SU-DHL-6 (cell line): ENCODE results near the gene DNAAF5.
A peak's percentile ranks its signal among the peaks of the same experiment; 100 is the strongest.

Source experiments
- H2AFZ ChIP-seq: fragments of 200-600 bp; sonication (generic); 2 replicates; pipeline ENCODE4 v1.6.1; 2014; ENCODE audit warnings: low read depth, mild to moderate bottlenecking, moderate library complexity, mixed read lengths, antibody characterized with exemption, low read length; ENCODE audit not compliant: severe bottlenecking
- H3F3A ChIP-seq: fragments of 200-600 bp; shearing (Covaris generic); 2 replicates; pipeline ENCODE4 v1.6.0; 2016; ENCODE audit warnings: antibody characterized with exemption, mild to moderate bottlenecking; ENCODE audit not compliant: insufficient read depth
- H3K27ac ChIP-seq: fragments of 200-600 bp; sonication (generic); 2 replicates; pipeline ENCODE4 v1.5.1; 2016; ENCODE audit warnings: low read depth, mild to moderate bottlenecking, low read length, moderate library complexity, mixed read lengths
- H3K27me3 ChIP-seq: fragments of 200-600 bp; sonication (generic), shearing (Covaris generic); 2 replicates; pipeline ENCODE4 v1.6.0; 2014; ENCODE audit warnings: mild to moderate bottlenecking, low read length
- H3K36me3 ChIP-seq: fragments of 200-600 bp; sonication (generic); 2 replicates; pipeline ENCODE4 v1.6.1; 2014; ENCODE audit warnings: mild to moderate bottlenecking, low read length, mixed read lengths
- H3K4me2 ChIP-seq: fragments of 300-600, 200-600 bp; shearing (Covaris generic), sonication (generic); 2 replicates; pipeline ENCODE4 v1.6.0; 2014; ENCODE audit warnings: low read length, low read depth, mild to moderate bottlenecking; ENCODE audit not compliant: poor library complexity, severe bottlenecking
- H3K4me3 ChIP-seq: fragments of 200-600 bp; sonication (generic); 2 replicates; pipeline ENCODE4 v1.5.1; 2014; ENCODE audit warnings: antibody characterized with exemption, low read length, mild to moderate bottlenecking, mixed read lengths; ENCODE audit not compliant: insufficient read depth, poor library complexity, severe bottlenecking
- H3K79me2 ChIP-seq: fragments of 200-600 bp; sonication (generic); 2 replicates; pipeline ENCODE4 v1.6.1; 2014; ENCODE audit warnings: mild to moderate bottlenecking, low read length, moderate library complexity; ENCODE audit not compliant: insufficient read depth
- H3K9ac ChIP-seq: fragments of 200-600 bp; sonication (generic); 2 replicates; pipeline ENCODE4 v1.7.0; 2014; ENCODE audit warnings: mild to moderate bottlenecking, low read length
- H3K9me2 ChIP-seq: fragments of 200-600 bp; sonication (generic); replicated peaks from 2 replicates; pipeline ENCODE4 v1.6.1; 2014; ENCODE audit warnings: low read length; ENCODE audit not compliant: insufficient read depth
- H3K9me3 ChIP-seq: fragments of 200-600 bp; sonication (generic); 2 replicates; pipeline ENCODE4 v1.6.1; 2014; ENCODE audit warnings: low read length, mixed read lengths; ENCODE audit not compliant: insufficient read depth
- H4K20me1 ChIP-seq: fragments of 200-600 bp; sonication (generic); 2 replicates; pipeline ENCODE4 v1.6.1; 2014; ENCODE audit warnings: low read depth, mild to moderate bottlenecking, antibody characterized with exemption, low read length, moderate library complexity, mixed read lengths
- CTCF ChIP-seq: fragments of 200-600 bp; sonication (generic); IDR thresholded peaks from one replicate; pipeline ENCODE4 v1.5.1; 2017; ENCODE audit warnings: antibody characterized with exemption, mild to moderate bottlenecking, low read length, moderate library complexity; ENCODE audit not compliant: insufficient read depth, poor library complexity, severe bottlenecking
- EZH2phosphoT487 ChIP-seq: fragments of 200-600 bp; sonication (generic), shearing (Covaris generic); conservative IDR thresholded peaks from 2 replicates; pipeline ENCODE4 v1.6.1; 2018; ENCODE audit warnings: mild to moderate bottlenecking, antibody characterized with exemption, low read length, moderate library complexity, mixed read lengths

DNAAF5 gene

DNA sequence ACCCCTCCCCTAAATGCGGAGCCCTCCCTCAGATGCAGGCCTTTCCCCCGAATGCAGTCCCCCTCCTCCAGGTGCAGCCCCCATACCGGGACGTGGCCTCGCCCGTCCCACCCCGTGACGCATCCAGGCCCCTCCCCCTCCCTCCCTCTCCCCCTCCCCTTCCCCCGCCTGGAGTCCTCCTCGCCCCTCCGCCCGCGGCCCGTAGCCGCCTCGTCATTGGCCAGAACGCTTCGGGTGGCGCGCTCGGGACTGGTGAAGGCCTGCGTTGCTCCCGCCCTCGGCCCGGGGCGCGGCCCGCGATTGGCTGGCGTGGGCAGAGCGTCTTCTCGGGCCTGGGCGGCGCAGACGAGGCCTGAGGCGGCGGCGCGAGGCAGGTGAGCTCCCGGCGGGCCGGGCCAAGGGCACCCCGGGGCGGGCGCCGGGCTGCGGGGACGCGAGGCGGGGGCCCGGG, 89.8 kb downstream of the DNAAF5 start:
- Histone ChIP-seq H3K4me2 (peak overlapping the region; percentile 72), H3K27ac (no peak overlapping the region), H2AFZ (peak overlapping the region; percentile 23), H3K9me3 (no peaks in the 10 kb centered on the region), H3K27me3 (no peaks in the 10 kb centered on the region), H4K20me1 (peaks cover 16% of the 10 kb centered on the region; the same call in 1 of the 2 replicates), H3K36me3 (no peaks in the 10 kb centered on the region), H3F3A (0 out of 2 replicates have a peak, but pooled peaks cover 9% of the 10 kb centered on the region), H3K9ac (peak overlapping the region; percentile 80), H3K4me3 (peak overlapping the region; percentile 51), H3K9me2 (no peaks in the 10 kb centered on the region), H3K79me2 (peaks cover 46% of the 10 kb centered on the region)
- TF ChIP-seq CTCF (no peak), EZH2phosphoT487 (no peak)

DNA sequence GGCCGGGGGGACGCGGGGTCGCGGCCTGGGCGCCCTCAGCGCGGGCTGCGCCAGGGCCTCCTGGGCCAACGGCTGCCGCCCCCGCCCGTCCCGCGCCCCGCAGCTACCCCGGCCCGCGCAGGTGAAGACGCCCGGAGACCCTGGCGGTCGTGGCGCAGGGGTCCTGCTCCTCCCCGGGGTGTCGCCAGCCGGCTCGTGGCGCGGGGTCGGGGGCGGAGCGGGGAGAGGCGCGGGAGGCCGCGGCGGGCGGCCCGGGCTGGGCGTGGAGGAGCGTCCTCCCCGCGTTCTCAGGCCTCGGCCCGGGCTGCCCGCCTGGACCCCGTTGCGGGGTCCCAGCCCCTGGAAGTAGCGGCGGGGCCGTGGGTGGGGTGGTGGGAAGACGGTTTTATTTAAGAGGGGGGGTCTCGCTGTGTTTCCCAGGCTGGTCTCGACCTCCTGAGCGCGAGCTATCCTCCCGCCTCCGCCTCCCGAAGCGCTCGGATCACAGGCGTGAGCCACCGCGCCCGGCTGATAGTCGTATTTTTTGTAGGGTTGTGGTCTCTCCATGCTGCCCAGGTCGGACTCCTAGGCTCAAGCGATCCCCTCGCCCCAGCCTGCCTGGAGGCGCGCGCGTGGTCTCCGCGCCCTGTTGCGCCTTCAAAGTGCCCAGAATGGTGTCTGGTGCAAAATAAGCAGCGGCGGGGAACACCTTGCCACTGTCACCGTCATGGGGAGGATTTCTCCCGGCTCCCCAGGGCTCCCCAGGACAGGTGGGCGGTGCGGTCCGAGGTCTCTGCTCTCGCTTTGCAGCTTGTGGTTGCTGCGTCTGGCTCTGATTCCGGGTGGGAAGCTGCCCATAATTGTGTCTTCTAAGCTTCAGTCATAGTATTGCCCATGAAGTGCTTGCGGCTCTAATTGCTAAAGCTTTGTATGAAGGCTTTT, 90.5 kb downstream of the DNAAF5 start:
- H2AFZ ChIP-seq, result peak overlapping the region; percentile 28
- TF ChIP-seq EZH2phosphoT487, result no peak
- TF ChIP-seq CTCF, result no peak
- peaks cover 53% of the 10 kb centered on the region for H3K79me2 ChIP-seq

DNA sequence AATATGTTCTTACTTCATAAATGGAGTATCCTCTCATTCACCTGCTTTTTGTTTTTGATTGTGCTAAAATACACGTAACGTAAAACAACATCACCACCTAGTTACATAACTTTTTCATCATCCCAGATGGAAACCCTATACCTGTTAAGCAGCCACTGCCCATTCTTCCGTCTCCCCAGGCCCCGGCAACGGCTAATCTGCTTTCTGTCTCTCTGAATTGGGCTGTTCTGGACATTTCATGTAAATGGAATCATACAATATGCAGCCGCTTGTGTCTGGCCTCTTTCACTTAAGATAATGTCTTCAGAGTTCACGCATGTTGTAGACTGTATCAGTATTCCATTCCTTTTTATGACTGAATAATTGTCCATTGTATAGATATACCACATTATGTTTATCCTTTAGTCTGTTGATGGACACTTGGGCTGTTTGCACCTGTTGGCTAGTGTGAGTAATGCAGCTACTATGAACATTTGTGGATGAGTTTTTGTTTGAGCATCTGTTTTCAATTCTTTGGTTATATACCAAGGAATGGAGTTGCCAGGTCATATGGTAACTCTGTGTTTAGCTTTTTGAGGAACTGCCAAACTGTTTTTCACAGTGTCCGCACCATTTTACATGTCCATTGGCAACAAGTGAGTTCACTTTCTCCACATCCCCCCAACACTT, 91.7 kb downstream of the DNAAF5 start:
- Histone ChIP-seq H2AFZ (no peak overlapping the region), H3K36me3 (no peaks in the 10 kb centered on the region), H3F3A (0 out of 2 replicates have a peak, but pooled peaks cover 9% of the 10 kb centered on the region), H3K9ac (no peak overlapping the region), H3K27me3 (no peaks in the 10 kb centered on the region), H3K9me2 (no peaks in the 10 kb centered on the region), H3K4me3 (peak overlapping the region; percentile 67), H3K79me2 (peaks cover 64% of the 10 kb centered on the region), H3K27ac (no peak overlapping the region), H4K20me1 (peaks cover 16% of the 10 kb centered on the region; the same call in 1 of the 2 replicates), H3K4me2 (peak overlapping the region; percentile 73), H3K9me3 (no peaks in the 10 kb centered on the region)
- TF ChIP-seq CTCF (peak; percentile 32), EZH2phosphoT487 (no peak)

More for the DNA sequence above, 90.5 kb downstream of the DNAAF5 start:
- no peaks in the 10 kb centered on the region for H3K27me3 ChIP-seq
- no peaks in the 10 kb centered on the region for H3K9me2 ChIP-seq
- H3F3A ChIP-seq, result 0 out of 2 replicates have a peak, but pooled peaks cover 9% of the 10 kb centered on the region
- H3K9me3 ChIP-seq, result no peaks in the 10 kb centered on the region
- H3K4me2 ChIP-seq, result peak overlapping the region; percentile 73
- H3K36me3 ChIP-seq, result no peaks in the 10 kb centered on the region
- no peak overlapping the region for H3K27ac ChIP-seq
- peak overlapping the region; percentile 67 for H3K4me3 ChIP-seq
- peak overlapping the region; percentile 80 for H3K9ac ChIP-seq
- peaks cover 16% of the 10 kb centered on the region; the same call in 1 of the 2 replicates for H4K20me1 ChIP-seq
